GM10248 (cell line): Measurements from ENCODE around the gene EN2.

Experiments used
- CTCF ChIA-PET: fragments of 300-600 bp; sonication (Branson Sonifier 250); formaldehyde crosslinking; extraction: SDS; loops from one replicate; lab custom pipeline; 2021; ENCODE audit warnings: antibody characterized with exemption; lab: Yijun Ruan, JAX
- POLR2A ChIA-PET: fragments of 350-650 bp; sonication (Branson Sonifier 250); formaldehyde crosslinking; extraction: SDS; loops from one replicate; lab custom pipeline; 2020; ENCODE audit warnings: antibody characterized with exemption; lab: Yijun Ruan, JAX
- DNase-seq: peaks from one replicate; pipeline ENCODE4 v3.0.0; 2012; ENCODE audit errors: extremely low spot score
- TF ChIP-seq, protein P1 (sequence below): IDR thresholded peaks from 2 replicates; pipeline ENCODE4 v1.5.1; 2012; ENCODE audit warnings: mild to moderate bottlenecking, low read depth; ENCODE audit errors: extremely low read depth, missing control alignments, control extremely low read depth

The EN2 gene

DNA sequence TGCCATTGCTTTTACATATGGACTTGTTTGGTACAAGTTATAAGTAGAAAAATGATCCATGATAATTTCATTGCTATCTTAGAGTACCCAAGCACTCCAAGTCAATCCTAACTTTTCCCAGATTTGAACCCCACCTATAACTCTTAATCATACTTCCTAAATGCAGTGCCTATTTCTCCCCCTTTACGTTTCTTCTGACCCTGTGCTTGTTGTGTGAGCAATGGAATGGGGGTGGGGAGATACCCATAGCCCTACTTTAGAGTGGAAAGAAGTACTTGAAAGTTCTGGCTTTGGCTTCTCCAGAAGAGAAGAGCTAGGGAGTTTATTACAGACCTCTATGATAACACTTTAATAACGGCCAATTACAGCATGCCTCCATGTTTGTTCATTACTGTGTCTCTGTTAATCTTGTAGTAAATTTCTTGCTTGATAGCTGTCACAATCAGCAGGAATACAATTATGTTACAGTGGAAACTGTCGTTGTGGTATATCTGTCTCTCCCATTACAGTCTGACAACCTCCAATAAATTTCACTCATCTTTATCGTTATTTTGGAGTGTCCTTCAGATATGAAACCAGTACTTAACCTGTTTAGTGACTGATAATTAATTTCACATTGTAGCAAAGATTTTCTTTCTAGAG is 54.4 kb downstream of the EN2 start:
- POLR2A ChIA-PET: no interaction called here
- CTCF ChIA-PET: interaction anchor here (1.3 kb wide), 1 partner anchor 16 kb away, joined by 3 read pairs; no protein-coding TSS in a partner anchor
- TF ChIP-seq, protein P1, sequence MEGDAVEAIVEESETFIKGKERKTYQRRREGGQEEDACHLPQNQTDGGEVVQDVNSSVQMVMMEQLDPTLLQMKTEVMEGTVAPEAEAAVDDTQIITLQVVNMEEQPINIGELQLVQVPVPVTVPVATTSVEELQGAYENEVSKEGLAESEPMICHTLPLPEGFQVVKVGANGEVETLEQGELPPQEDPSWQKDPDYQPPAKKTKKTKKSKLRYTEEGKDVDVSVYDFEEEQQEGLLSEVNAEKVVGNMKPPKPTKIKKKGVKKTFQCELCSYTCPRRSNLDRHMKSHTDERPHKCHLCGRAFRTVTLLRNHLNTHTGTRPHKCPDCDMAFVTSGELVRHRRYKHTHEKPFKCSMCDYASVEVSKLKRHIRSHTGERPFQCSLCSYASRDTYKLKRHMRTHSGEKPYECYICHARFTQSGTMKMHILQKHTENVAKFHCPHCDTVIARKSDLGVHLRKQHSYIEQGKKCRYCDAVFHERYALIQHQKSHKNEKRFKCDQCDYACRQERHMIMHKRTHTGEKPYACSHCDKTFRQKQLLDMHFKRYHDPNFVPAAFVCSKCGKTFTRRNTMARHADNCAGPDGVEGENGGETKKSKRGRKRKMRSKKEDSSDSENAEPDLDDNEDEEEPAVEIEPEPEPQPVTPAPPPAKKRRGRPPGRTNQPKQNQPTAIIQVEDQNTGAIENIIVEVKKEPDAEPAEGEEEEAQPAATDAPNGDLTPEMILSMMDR: no peak
- no peak for DNase-seq

GRCh38 chr7:155513543-155514285 is 55.8 kb downstream of the EN2 start:
- POLR2A ChIA-PET: no interaction called here
- CTCF ChIA-PET: no interaction called here
- no peak for DNase-seq
- TF ChIP-seq, protein P1: no peak

DNA sequence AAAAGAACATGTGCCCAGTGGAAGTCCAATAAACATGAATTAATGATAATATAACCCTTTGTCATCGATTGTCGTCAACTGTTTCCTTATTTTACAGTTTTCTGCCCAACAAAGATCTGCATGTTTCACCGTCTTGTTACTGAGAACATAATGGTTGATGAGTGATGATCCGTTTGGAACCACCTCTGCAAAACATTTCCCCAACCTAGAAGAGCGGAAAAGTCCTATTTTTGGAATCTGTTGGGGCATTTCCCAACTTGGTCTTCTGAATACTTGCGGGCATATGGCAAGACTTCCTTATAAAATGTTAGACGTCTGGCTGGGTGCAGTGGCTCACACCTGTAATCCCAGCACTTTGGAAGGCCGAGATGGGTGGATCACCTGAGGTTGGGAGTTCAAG is 56.4 kb downstream of the EN2 start:
- TF ChIP-seq, protein P1: no peak
- CTCF ChIA-PET: no interaction called here
- POLR2A ChIA-PET: no interaction called here
- no peak for DNase-seq
